Measurements from ENCODE around the gene KRT6B.

Gene KRT6B

GRCh38 chr12:52407918-52408317 is 44.0 kb downstream of the KRT6B start:
- no peak for DNase-seq

DNA sequence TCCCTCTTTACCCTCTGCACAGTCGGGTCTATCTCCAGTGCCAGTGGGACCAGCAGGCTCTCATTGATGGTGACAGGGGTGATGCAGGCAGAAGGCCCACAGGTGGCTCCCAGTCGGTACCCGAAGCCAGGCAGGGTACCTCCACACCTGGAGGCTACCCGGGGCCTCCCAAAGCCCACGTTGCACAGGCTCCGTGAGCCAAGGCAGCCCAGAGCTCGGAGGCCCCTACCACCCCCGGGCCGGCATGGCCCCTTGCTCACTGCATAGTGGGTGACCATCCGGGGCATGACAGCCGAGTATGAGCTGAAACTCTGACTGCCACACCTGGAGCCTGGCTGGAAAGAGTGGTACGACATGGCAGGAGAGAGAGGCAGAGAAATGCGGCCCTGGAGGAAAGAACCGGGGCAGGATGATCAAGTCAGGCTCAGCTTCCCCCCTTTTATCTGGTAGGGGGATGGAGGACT is 46.0 kb downstream of the KRT6B start, which contains the start of gene KRT82:
TSS of gene KRT82 (minus strand) at position 414 of the 464 bp plus-strand sequence. CDS start at position 356, 58 bp downstream.
- no peak for DNase-seq

- no peak for DNase-seq
Observed at GRCh38 chr12:52404951-52405350, 47.0 kb downstream of the KRT6B start.

- DNase-seq: no peak
Observed at GRCh38 chr12:52403561-52403960, 48.4 kb downstream of the KRT6B start.

GRCh38 chr12:52402873-52403540 is 48.9 kb downstream of the KRT6B start:
- no peak for DNase-seq

DNA sequence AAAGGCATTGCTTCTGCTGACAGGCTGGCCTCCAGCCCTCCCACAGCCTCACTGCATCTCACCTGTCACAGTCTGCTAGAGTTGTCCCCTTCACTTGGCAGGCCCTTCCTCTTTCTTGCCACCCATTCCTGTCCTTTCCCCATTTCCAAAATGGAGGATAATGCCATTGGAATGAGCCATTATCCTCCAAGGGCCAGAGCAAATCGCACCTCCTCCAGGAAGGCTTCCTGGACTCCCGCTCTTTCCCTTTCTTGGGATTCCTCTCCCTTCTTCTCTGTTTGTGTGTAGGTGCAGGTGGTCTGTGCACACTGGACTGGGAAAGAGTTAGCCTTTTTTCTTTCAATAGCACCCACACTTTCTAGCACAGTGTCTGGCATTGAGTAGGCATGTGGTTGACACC is 49.6 kb downstream of the KRT6B start:
- no peak for DNase-seq

DNA sequence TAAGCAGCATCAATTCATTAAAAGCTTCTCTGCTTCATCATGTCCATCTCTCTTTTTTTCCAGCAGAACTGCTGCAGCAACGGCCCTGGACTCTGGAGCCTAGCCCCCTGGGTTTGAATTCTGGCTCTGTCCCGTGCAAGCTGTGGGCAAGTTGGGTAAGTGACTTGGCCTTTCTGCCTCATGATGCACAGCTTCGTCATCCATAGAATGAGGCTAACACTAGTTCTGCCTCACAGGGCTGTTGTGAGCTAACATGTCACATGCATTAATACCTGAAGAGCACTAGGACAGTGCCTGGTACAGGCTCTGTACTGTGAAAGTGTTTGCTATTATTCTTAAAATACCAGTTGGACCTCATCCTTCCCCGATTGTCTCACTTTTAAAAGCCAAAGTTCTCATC is 50.0 kb downstream of the KRT6B start:
- no peak for DNase-seq

- no peak for DNase-seq
Observed at GRCh38 chr12:52401526-52401925, 50.4 kb downstream of the KRT6B start.

GRCh38 chr12:52400906-52401305 is 51.0 kb downstream of the KRT6B start:
- no peak for DNase-seq

- DNase-seq: no peak
Observed at GRCh38 chr12:52399756-52400155, 52.2 kb downstream of the KRT6B start.

GRCh38 chr12:52398176-52398575 is 53.8 kb downstream of the KRT6B start:
- no peak for DNase-seq

DNA sequence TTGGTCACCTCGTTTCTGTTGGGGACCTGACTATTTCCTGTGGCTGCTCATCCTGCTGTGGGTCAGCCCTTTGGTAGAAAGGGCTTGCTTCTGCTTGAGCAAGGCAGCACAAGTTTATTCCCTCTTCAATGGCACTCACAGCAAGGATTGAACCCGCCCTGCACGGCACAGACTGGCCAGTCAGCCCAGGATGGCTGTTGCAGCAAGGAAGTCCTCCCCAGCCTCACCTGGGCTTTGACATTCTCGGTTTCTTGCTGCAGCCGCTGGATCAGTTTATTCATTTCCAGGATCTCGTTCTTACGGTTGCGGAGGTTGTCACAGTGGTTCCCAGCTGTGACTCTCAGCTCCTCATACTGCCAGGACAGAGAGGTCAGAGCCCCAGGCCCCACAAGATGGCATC is 55.3 kb downstream of the KRT6B start:
- no peak for DNase-seq

Measured in activated naive CD4-positive, alpha-beta T cell treated with Interleukin-2 at 50 U/mL for 16 hours (primary cell).